C4-2B (cell line): Measurements from ENCODE around the gene CPSF4L.

Experiments used
- H3K27ac ChIP-seq: fragments of 450-650 bp; 2 replicates; pipeline ENCODE4 v1.5.1; 2017
- ZFX ChIP-seq: fragments of 450-650 bp; IDR thresholded peaks from 2 replicates; pipeline ENCODE4 v1.6.1; 2017
- TF ChIP-seq, protein P1 (sequence below): fragments of 450-650 bp; conservative IDR thresholded peaks from 2 replicates; pipeline ENCODE4 v1.5.1; 2017; ENCODE audit warnings: mild to moderate bottlenecking

Gene CPSF4L

DNA sequence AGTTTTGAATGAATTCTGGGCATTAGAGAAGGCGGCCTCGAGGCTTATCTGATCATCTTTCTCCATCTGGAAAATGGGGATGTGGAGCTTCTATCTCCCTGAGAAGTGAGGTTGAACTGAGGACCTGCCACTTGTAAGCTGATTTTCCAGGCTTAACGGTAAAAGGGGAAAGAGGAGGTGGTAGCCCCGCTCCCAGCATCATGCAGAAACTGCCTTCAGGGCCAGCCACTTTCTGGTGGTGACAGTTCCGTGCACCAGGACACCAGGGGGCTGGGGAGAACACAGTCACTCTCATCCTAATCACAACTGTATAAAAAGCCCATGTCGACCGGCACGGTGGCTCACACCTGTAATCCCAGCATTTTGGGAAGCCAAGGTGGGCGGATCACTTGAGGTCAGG lies 20.9 kb upstream of the CPSF4L start:
- no peak overlapping the region for H3K27ac ChIP-seq
- TF ChIP-seq, protein P1, sequence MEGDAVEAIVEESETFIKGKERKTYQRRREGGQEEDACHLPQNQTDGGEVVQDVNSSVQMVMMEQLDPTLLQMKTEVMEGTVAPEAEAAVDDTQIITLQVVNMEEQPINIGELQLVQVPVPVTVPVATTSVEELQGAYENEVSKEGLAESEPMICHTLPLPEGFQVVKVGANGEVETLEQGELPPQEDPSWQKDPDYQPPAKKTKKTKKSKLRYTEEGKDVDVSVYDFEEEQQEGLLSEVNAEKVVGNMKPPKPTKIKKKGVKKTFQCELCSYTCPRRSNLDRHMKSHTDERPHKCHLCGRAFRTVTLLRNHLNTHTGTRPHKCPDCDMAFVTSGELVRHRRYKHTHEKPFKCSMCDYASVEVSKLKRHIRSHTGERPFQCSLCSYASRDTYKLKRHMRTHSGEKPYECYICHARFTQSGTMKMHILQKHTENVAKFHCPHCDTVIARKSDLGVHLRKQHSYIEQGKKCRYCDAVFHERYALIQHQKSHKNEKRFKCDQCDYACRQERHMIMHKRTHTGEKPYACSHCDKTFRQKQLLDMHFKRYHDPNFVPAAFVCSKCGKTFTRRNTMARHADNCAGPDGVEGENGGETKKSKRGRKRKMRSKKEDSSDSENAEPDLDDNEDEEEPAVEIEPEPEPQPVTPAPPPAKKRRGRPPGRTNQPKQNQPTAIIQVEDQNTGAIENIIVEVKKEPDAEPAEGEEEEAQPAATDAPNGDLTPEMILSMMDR = no peak
- TF ChIP-seq ZFX = no peak

DNA sequence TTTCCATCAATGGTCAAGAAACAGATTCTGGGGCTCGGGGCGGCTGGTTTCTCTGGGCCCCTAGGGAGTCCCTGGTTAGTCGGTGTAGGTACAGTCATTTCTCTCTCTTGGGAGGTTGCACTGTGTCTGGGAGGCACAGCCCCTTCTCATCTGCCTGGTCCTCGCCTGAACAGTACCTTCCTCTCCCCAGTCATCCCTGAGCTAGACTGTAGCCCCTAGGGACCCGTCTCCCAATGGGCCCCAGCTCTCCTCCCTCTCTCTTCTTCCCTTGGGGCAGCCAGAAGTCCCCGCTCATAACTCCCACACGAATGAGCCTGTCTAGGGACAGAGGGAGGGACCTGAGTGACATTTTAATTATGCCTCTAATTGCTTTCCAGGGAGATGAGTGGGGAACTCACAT lies 20.2 kb upstream of the CPSF4L start:
- TF ChIP-seq, protein P1 = no peak
- no peak for TF ChIP-seq ZFX
- H3K27ac ChIP-seq = no peak overlapping the region

DNA sequence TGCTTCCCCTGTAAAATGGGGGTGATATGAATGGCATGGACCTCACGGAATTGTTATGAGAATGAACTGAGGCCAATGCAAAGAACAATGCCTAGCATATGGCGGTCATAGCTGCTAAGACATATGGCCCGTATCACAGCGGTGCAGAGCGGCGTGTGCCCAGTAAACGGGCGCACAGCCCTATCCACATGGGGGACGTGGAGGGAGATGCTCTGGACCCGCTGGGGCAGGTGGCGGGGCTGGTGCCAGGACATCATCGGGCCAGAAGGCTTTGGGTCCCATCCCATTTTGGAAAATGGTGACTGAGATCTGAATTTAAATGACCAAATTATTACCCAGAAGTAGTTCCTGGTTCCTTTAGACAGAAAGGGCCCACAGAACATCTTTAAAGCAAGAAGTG lies 18.5 kb upstream of the CPSF4L start:
- TF ChIP-seq, protein P1 = no peak
- no peak for TF ChIP-seq ZFX
- peak overlapping the region; percentile 2; the same call in 1 of the 2 replicates for H3K27ac ChIP-seq

DNA sequence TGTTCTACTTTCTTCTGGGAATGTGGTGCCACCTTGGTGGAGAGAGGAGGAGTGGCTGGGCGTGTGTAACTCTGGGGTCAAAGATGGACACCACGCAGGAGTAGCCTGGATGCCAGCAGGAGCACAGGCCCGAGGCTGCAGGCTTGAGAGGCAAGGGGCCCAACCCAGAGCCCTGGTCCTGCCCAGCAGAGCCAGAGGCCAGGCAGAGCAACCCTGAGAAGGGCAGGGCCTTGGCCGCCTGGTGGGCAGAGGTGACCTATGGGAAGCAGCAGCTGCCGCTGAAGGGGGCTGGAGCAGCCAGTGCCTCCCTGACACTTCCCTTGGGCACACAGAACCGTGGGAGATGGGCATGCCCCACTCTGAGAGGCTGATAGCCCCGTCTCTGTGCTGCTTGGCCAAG lies 18.0 kb upstream of the CPSF4L start:
- TF ChIP-seq ZFX = no peak
- TF ChIP-seq, protein P1 = no peak
- peak overlapping the region; percentile 2; the same call in 1 of the 2 replicates for H3K27ac ChIP-seq

DNA sequence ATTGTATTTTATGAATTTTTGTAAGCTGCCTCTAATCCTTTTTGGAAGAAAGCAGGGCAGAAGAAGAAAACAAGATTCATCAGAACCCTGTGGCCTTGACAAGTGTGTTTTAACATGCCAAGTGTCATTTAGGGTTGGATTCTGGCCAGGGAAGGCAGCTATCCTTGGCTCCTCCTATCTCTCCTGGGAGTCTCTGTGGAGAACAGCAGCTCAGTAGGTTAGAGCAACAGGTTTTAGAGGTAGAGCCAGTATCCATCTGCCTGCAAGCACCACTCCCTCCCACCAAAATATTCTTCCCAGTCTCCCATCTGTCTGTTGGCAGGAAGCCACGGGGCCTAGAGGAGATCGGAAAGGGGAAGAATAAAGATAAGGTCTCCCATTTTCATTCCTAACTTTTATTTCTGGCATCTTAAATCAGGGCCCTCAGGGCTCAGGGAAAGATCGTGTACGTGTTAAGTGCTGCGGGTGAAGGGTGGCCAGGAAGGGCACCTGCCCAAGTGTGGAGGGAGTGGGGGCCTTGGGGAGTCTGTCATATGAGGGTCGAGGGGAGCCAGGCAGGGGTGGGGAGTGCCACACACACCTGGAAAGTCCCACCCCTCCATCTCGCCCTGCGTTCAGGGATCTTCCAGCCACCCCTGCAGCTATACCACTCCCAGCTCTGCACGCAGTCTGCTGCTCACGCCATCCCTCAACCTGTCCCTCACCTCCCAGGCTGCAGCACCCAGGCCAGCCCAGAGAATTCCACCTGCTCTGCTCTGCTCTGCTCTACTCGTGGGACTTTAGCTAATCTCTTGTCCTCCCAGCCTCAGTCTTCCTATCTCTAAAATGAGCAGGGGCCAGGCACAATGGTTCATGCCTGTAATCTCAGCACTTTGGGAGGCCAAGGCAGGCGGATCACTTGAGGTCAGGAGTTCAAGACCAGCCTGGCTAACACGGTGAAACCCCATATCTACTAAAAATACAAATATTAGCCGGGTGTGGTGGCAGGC lies 17.1 kb upstream of the CPSF4L start:
- H3K27ac ChIP-seq = peak overlapping the region; percentile 63
- TF ChIP-seq, protein P1 = no peak
- TF ChIP-seq ZFX = no peak

DNA sequence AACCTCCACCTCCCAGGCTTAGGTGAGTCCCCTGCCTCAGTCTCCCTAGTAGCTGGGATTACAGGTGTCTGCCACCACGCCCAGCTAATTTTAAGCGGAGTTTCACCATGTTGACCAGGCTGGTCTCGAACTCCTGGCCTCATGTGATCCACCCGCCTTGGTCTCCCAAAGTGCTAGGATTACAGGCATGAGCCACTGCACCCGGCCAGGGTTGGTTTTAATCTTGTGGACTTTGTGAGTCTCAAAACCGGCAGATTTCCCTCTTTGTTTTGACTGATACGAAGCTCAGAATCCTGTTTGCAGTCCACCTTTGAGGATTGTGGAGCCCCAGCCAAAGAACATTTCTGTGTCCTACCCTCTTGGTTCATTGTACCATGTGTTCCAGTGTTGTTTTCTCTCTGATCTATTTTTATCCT lies 16.4 kb upstream of the CPSF4L start:
- H3K27ac ChIP-seq = peak overlapping the region; percentile 63
- TF ChIP-seq, protein P1 = no peak
- no peak for TF ChIP-seq ZFX

DNA sequence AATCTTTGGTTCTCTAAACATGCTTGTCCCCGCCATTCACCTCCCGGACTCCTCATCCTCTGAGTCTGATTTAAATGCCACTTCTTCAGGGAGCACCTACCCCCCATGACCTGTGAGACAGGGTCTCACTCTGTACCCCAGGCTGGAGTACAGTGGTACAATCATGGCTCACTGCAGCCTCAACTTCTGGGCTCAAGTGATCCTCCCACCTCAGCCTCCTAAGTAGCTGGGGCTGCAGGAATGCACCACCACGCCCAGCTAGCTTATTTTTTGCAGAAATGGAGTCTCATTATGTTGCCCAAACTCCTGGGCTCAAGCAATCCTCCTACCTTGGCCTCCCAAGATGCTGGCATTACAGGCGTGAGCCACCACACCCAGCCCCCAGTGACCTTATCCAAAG lies 12.8 kb upstream of the CPSF4L start:
- TF ChIP-seq ZFX = no peak
- TF ChIP-seq, protein P1 = no peak
- H3K27ac ChIP-seq = no peak overlapping the region
